Measurements from ENCODE around the gene INHBC. TPM values are rescaled to one million over a fixed set of nuclear protein-coding genes. Genes with fewer than 3 reads are reported as not detected.
"Not testable (repeated sequence)": the region's sequence is repeated elsewhere in the genome, so short reads cannot be mapped to it uniquely, and the experiment has no call there.

Gene INHBC
- total RNA-seq, 3 donors from 2014 or later: 0.14 to 0.15 TPM; not detected in 1

GRCh38 chr12:57438400-57438799, 3.8 kb downstream of the INHBC start:
- Mint-ChIP-seq H3K36me3 (ENCODE audit: insufficient read depth) (no peaks in the 10 kb centered on the region), H3K4me1 (ENCODE audit: low read depth) (peaks cover 4% of the 10 kb centered on the region), H3K4me3 (no peak overlapping the region), H3K9me3 (peaks cover 5% of the 10 kb centered on the region), H3K27me3 (ENCODE audit: low read depth) (no peaks in the 10 kb centered on the region)
- no peak for ATAC-seq
- no peak for DNase-seq

DNA sequence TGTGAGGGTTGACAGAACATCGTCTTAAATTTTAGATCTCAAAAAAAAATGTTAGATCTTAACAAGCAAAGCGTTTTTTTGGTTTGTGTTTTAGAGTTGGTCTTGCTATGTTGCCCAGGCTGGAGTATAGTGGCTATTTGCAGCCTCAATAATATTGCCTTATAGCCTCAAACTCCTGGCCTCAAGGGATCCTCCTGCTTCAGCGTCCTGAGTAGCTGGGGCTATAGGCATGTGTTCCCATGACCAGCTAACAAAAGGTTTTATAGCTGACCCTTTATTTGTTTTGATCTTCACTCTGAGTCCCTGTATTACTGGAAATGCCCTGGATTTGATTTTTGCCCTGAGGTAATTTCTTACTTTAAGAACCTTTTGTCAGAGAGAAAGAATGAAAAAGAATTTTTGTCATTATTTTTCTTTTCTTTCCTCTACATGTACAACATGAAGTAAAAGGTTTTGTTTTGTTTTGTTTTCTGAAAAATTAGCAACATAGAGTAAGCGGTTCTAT, 5.2 kb downstream of the INHBC start:
- Mint-ChIP-seq H3K4me1 (ENCODE audit: low read depth) (peaks cover 4% of the 10 kb centered on the region), H3K27me3 (ENCODE audit: low read depth) (no peaks in the 10 kb centered on the region), H3K4me3 (no peak overlapping the region), H3K36me3 (ENCODE audit: insufficient read depth) (no peaks in the 10 kb centered on the region), H3K9me3 (peaks cover 5% of the 10 kb centered on the region)
- no peak for DNase-seq
- no peak for ATAC-seq

- not testable (repeated sequence) for H3K36me3 Mint-ChIP-seq (ENCODE audit: insufficient read depth); H3K4me3 Mint-ChIP-seq
Measured at GRCh38 chr12:57441393-57441792, 6.8 kb downstream of the INHBC start.

GRCh38 chr12:57441846-57442427, 7.4 kb downstream of the INHBC start:
- ATAC-seq: no peak
- Mint-ChIP-seq H3K4me3 (no peak overlapping the region), H3K9me3 (peaks cover 5% of the 10 kb centered on the region), H3K27me3 (ENCODE audit: low read depth) (no peaks in the 10 kb centered on the region), H3K4me1 (ENCODE audit: low read depth) (no peaks in the 10 kb centered on the region), H3K36me3 (ENCODE audit: insufficient read depth) (no peaks in the 10 kb centered on the region)
- no peak for DNase-seq

More at GRCh38 chr12:57441393-57441792, 6.8 kb downstream of the INHBC start:
- not testable (repeated sequence) for ATAC-seq; H3K27me3 Mint-ChIP-seq (ENCODE audit: low read depth); H3K4me1 Mint-ChIP-seq (ENCODE audit: low read depth); H3K9me3 Mint-ChIP-seq; DNase-seq

DNA sequence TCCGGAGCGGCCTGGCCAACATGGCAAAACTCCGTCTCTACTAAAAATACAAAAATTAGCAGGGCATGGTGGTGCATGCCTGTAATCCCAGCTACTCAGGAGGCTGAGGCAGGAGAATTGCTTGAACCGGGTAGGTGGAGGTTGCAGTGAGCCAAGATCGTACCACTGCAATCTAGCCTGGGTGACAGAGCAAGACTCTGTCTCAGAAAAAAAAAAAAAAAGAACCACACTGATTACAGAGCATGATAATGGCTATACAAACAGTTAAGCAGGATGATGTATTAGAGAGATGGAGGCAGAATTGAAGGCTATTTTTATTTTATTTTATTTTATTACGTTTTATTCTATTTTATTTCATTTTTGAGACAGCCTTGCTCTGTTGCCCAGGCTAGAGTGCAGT, 9.8 kb downstream of the INHBC start:
- not testable (repeated sequence) for H3K36me3 Mint-ChIP-seq (ENCODE audit: insufficient read depth); H3K4me1 Mint-ChIP-seq (ENCODE audit: low read depth); H3K4me3 Mint-ChIP-seq; ATAC-seq; DNase-seq; H3K27me3 Mint-ChIP-seq (ENCODE audit: low read depth); H3K9me3 Mint-ChIP-seq

- H3K4me1 Mint-ChIP-seq (ENCODE audit: low read depth): no peaks in the 10 kb centered on the region
- no peak for ATAC-seq
- no peaks in the 10 kb centered on the region for H3K27me3 Mint-ChIP-seq (ENCODE audit: low read depth)
- H3K9me3 Mint-ChIP-seq: peaks cover 5% of the 10 kb centered on the region
- no peak overlapping the region for H3K4me3 Mint-ChIP-seq
- no peaks in the 10 kb centered on the region for H3K36me3 Mint-ChIP-seq (ENCODE audit: insufficient read depth)
- no peak for DNase-seq
Measured at GRCh38 chr12:57444744-57445143, 10.2 kb downstream of the INHBC start.

GRCh38 chr12:57446292-57446960, 11.8 kb downstream of the INHBC start:
- Mint-ChIP-seq H3K4me1 (ENCODE audit: low read depth) (no peaks in the 10 kb centered on the region), H3K36me3 (ENCODE audit: insufficient read depth) (no peaks in the 10 kb centered on the region), H3K4me3 (no peak overlapping the region), H3K27me3 (ENCODE audit: low read depth) (no peaks in the 10 kb centered on the region), H3K9me3 (peaks cover 5% of the 10 kb centered on the region)
- ATAC-seq (no peak), DNase-seq (no peak)

- Mint-ChIP-seq H3K4me3 (no peak overlapping the region), H3K36me3 (ENCODE audit: insufficient read depth) (no peaks in the 10 kb centered on the region), H3K9me3 (no peaks in the 10 kb centered on the region), H3K27me3 (ENCODE audit: low read depth) (peaks cover 6% of the 10 kb centered on the region), H3K4me1 (ENCODE audit: low read depth) (peaks cover 3% of the 10 kb centered on the region)
- no peak for DNase-seq
- no peak for ATAC-seq
Measured at GRCh38 chr12:57448669-57449068, 14.1 kb downstream of the INHBC start.

GRCh38 chr12:57449375-57449774, 14.8 kb downstream of the INHBC start:
- DNase-seq (no peak), ATAC-seq (no peak)
- Mint-ChIP-seq H3K9me3 (no peaks in the 10 kb centered on the region), H3K4me3 (no peak overlapping the region), H3K27me3 (ENCODE audit: low read depth) (peaks cover 6% of the 10 kb centered on the region), H3K36me3 (ENCODE audit: insufficient read depth) (no peaks in the 10 kb centered on the region), H3K4me1 (ENCODE audit: low read depth) (peaks cover 3% of the 10 kb centered on the region)

GRCh38 chr12:57450057-57450456, 15.5 kb downstream of the INHBC start:
- H3K4me3 Mint-ChIP-seq: no peak overlapping the region
- H3K4me1 Mint-ChIP-seq (ENCODE audit: low read depth): peaks cover 3% of the 10 kb centered on the region
- DNase-seq: no peak
- no peaks in the 10 kb centered on the region for H3K36me3 Mint-ChIP-seq (ENCODE audit: insufficient read depth)
- no peaks in the 10 kb centered on the region for H3K9me3 Mint-ChIP-seq
- peaks cover 6% of the 10 kb centered on the region for H3K27me3 Mint-ChIP-seq (ENCODE audit: low read depth)
- no peak for ATAC-seq

- H3K27me3 Mint-ChIP-seq (ENCODE audit: low read depth): peaks cover 6% of the 10 kb centered on the region
Measured at GRCh38 chr12:57451233-57451778, 16.7 kb downstream of the INHBC start.

GRCh38 chr12:57452181-57452936, 17.8 kb downstream of the INHBC start:
- DNase-seq: no peak
- Mint-ChIP-seq H3K4me3 (no peak overlapping the region), H3K27me3 (ENCODE audit: low read depth) (peaks cover 6% of the 10 kb centered on the region), H3K36me3 (ENCODE audit: insufficient read depth) (no peaks in the 10 kb centered on the region), H3K4me1 (ENCODE audit: low read depth) (peaks cover 7% of the 10 kb centered on the region), H3K9me3 (no peaks in the 10 kb centered on the region)
- ATAC-seq: peak; percentile 60 to 64

More at GRCh38 chr12:57451233-57451778, 16.7 kb downstream of the INHBC start:
- Mint-ChIP-seq H3K36me3 (ENCODE audit: insufficient read depth) (no peaks in the 10 kb centered on the region), H3K4me3 (no peak overlapping the region), H3K4me1 (ENCODE audit: low read depth) (peaks cover 7% of the 10 kb centered on the region), H3K9me3 (no peaks in the 10 kb centered on the region)
- ATAC-seq: no peak
- no peak for DNase-seq

GRCh38 chr12:57452937-57453509, 18.4 kb downstream of the INHBC start:
- Mint-ChIP-seq H3K4me3 (no peak overlapping the region), H3K36me3 (ENCODE audit: insufficient read depth) (no peaks in the 10 kb centered on the region), H3K4me1 (ENCODE audit: low read depth) (peaks cover 7% of the 10 kb centered on the region), H3K9me3 (no peaks in the 10 kb centered on the region), H3K27me3 (ENCODE audit: low read depth) (peaks cover 6% of the 10 kb centered on the region)
- DNase-seq: no peak
- ATAC-seq: peak in 1 of 2 donors; percentile 53

- peaks cover 13% of the 10 kb centered on the region for H3K4me1 Mint-ChIP-seq (ENCODE audit: low read depth)
- peaks cover 6% of the 10 kb centered on the region for H3K27me3 Mint-ChIP-seq (ENCODE audit: low read depth)
- no peak for DNase-seq
- ATAC-seq: no peak
- no peak overlapping the region for H3K4me3 Mint-ChIP-seq
- H3K9me3 Mint-ChIP-seq: no peaks in the 10 kb centered on the region
- H3K36me3 Mint-ChIP-seq (ENCODE audit: insufficient read depth): no peaks in the 10 kb centered on the region
Measured at GRCh38 chr12:57454213-57454565, 19.6 kb downstream of the INHBC start.
